ENCODE results near the gene RRAGA.

DNA sequence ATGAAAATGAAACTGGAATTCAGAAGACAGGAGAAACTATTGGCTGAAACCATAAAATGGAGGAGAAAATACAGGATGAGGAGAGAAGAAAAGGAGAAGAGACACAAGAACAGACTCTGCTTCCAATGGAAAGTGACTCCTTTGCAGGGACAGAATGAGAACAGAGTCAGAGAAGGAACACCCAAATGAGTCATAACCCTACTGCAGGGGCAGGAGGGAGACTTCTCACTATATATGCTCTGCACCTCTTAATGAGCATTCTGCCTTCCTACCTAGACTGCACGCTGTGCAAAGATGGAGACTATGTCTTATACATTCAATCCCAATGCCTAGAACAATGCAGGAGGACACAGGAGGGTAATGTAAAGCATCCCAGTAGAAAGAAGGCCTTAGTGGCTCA is 18.3 kb upstream of the RRAGA start:
- TF ChIP-seq POLR2A (IDR thresholded peaks at IDR 0.05; ENCODE audit: low read depth, low read length) (no peak), POLR2AphosphoS5 (IDR thresholded peaks at IDR 0.05; ENCODE audit: low read depth, low read length) (no peak)

All from GM12892 (cell line).